ENCODE measurements around the gene CCDC190. TPM values are rescaled to one million over a fixed set of nuclear protein-coding genes. Genes with fewer than 3 reads are reported as not detected.

CCDC190 gene
- total and polyA plus RNA-seq, 9 of the 15 experiments (the other 6 are each of a cell fraction or from before 2014, with no cell fraction given), result not detected

- TF ChIP-seq PBX2 (CRISPR knock-in tag; IDR thresholded peaks at IDR 0.05; ENCODE audit: low read depth) (no peak), PBX2 (tag; conservative IDR thresholded peaks at IDR 0.05; ENCODE audit: low read depth) (no peak), OTX1 (CRISPR knock-in tag; IDR thresholded peaks at IDR 0.05) (no peak), SMC3 (conservative IDR thresholded peaks at IDR 0.05; ENCODE audit: insufficient read depth, low read depth, low read length) (no peak), POLR3A (IDR thresholded peaks at IDR 0.05; ENCODE audit: borderline replicate concordance, extremely low read depth, insufficient read depth, insufficient read length) (no peak), ZBTB40 (IDR thresholded peaks at IDR 0.05) (no peak), ZBTB40 (CRISPR knock-in tag; IDR thresholded peaks at IDR 0.05) (no peak), NRF1 (conservative IDR thresholded peaks at IDR 0.05 in 1 of 2, IDR thresholded peaks at IDR 0.05 in 1 of 2) (no peak), SRSF7 (optimal IDR thresholded peaks at IDR 0.05; ENCODE audit: low read depth, low read length) (no peak)
- TF ChIP-seq, protein P1, sequence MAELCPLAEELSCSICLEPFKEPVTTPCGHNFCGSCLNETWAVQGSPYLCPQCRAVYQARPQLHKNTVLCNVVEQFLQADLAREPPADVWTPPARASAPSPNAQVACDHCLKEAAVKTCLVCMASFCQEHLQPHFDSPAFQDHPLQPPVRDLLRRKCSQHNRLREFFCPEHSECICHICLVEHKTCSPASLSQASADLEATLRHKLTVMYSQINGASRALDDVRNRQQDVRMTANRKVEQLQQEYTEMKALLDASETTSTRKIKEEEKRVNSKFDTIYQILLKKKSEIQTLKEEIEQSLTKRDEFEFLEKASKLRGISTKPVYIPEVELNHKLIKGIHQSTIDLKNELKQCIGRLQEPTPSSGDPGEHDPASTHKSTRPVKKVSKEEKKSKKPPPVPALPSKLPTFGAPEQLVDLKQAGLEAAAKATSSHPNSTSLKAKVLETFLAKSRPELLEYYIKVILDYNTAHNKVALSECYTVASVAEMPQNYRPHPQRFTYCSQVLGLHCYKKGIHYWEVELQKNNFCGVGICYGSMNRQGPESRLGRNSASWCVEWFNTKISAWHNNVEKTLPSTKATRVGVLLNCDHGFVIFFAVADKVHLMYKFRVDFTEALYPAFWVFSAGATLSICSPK (IDR thresholded peaks at IDR 0.05; ENCODE audit: borderline replicate concordance), result no peak
- TF ChIP-seq, protein P2, sequence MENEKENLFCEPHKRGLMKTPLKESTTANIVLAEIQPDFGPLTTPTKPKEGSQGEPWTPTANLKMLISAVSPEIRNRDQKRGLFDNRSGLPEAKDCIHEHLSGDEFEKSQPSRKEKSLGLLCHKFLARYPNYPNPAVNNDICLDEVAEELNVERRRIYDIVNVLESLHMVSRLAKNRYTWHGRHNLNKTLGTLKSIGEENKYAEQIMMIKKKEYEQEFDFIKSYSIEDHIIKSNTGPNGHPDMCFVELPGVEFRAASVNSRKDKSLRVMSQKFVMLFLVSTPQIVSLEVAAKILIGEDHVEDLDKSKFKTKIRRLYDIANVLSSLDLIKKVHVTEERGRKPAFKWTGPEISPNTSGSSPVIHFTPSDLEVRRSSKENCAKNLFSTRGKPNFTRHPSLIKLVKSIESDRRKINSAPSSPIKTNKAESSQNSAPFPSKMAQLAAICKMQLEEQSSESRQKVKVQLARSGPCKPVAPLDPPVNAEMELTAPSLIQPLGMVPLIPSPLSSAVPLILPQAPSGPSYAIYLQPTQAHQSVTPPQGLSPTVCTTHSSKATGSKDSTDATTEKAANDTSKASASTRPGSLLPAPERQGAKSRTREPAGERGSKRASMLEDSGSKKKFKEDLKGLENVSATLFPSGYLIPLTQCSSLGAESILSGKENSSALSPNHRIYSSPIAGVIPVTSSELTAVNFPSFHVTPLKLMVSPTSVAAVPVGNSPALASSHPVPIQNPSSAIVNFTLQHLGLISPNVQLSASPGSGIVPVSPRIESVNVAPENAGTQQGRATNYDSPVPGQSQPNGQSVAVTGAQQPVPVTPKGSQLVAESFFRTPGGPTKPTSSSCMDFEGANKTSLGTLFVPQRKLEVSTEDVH (IDR thresholded peaks at IDR 0.05; ENCODE audit: low read depth, partially characterized antibody), result no peak
These were observed 29.0 kb upstream of the CCDC190 start (continued) for GRCh38 chr1:162889989-162890388.

All from K562 (cell line).